ENCODE measurements around the gene RASSF8. TPM values are rescaled to one million over a fixed set of nuclear protein-coding genes. Genes with fewer than 3 reads are reported as not detected.

Gene RASSF8
- total RNA-seq, 1 donor from 2014 or later = 19.0 TPM

DNA sequence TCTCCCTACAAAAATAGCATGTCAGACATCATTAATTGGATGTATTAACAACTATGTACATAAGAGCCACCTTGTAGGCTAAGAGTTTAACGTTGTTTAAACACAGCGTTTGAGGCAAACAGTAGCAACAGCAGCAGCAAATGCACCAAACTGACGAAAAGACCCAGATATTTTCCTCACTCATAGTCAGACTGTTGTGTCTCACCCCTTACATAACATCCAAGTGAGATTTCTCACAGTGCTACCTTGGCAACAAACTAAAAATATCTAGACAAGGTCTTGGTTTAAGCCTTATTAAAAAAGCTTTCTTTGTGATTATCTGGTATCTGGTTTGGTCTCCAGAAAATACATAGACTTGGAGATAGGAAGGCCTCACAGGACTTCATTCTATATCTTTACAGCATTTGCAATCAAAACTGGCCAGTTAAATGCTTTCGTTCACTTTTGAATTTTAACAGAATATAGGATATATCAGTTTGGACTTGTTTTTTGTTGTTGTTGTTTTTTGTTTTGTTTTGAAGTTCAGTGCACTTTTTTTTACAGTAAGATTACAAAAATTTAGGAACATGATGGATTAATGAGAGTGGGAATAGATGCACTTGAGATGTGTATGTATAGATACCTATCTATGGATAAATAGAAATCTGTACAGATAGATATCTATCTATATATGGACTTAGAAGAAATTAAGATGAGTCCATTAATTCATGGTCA is 162.2 kb downstream of the RASSF8 start:
- FAIRE-seq = no peak
- Histone ChIP-seq H3K27me3 (ENCODE audit: control insufficient read depth, insufficient read depth, low read length) (peaks cover 8% of the 10 kb centered on the region), H3K36me3 (ENCODE audit: control insufficient read depth, insufficient read depth, low read length) (no peaks in the 10 kb centered on the region), H3K4me3 (ENCODE audit: low read depth, low read length) (no peak overlapping the region)
- no peak for DNase-seq (ENCODE audit: low read depth)
- TF ChIP-seq, protein P1, sequence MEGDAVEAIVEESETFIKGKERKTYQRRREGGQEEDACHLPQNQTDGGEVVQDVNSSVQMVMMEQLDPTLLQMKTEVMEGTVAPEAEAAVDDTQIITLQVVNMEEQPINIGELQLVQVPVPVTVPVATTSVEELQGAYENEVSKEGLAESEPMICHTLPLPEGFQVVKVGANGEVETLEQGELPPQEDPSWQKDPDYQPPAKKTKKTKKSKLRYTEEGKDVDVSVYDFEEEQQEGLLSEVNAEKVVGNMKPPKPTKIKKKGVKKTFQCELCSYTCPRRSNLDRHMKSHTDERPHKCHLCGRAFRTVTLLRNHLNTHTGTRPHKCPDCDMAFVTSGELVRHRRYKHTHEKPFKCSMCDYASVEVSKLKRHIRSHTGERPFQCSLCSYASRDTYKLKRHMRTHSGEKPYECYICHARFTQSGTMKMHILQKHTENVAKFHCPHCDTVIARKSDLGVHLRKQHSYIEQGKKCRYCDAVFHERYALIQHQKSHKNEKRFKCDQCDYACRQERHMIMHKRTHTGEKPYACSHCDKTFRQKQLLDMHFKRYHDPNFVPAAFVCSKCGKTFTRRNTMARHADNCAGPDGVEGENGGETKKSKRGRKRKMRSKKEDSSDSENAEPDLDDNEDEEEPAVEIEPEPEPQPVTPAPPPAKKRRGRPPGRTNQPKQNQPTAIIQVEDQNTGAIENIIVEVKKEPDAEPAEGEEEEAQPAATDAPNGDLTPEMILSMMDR (IDR thresholded peaks at IDR 0.05; ENCODE audit: insufficient read depth, low read length, severe bottlenecking) = no peak

DNA sequence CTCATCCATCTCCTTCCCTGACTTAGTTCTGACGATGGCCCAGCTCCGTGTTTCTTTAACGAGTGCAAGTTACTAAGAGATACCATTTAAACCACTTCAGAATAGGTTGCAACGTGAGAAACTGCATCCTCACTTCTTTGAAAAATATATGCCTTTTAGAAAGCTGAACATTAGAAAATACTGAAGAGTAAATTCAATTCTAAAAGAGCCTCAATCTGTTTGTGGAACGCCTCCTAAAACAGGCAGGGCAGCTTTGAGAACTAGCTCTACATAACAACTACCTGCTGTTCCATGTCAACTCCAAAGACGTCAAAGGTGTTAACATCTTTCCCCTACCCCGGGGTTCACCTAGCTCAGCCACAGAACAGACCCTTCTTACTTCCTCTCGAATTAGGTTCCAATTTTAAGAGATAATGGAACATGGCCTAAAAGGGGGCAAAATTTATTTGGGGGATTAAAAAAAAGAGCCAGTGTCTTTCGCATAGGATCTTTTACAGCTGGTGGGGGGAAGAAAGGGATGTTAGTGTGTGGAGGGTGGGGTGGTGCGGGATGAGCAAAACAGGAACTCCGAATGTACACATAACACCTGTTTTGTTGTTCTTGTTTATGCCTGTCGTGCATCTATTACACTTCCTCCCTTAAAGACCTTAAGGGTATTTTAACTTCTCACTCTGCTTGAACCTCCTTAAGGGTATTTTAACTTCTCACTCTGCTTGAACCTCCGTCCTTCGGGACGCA is 163.0 kb downstream of the RASSF8 start:
- no peak for DNase-seq (ENCODE audit: low read depth)
- H3K4me3 ChIP-seq (ENCODE audit: low read depth, low read length) = peak overlapping the region; percentile 46
- FAIRE-seq = no peak
- H3K27me3 ChIP-seq (ENCODE audit: control insufficient read depth, insufficient read depth, low read length) = peaks cover 8% of the 10 kb centered on the region
- TF ChIP-seq, protein P1 (IDR thresholded peaks at IDR 0.05; ENCODE audit: insufficient read depth, low read length, severe bottlenecking) = no peak
- no peaks in the 10 kb centered on the region for H3K36me3 ChIP-seq (ENCODE audit: control insufficient read depth, insufficient read depth, low read length)

DNA sequence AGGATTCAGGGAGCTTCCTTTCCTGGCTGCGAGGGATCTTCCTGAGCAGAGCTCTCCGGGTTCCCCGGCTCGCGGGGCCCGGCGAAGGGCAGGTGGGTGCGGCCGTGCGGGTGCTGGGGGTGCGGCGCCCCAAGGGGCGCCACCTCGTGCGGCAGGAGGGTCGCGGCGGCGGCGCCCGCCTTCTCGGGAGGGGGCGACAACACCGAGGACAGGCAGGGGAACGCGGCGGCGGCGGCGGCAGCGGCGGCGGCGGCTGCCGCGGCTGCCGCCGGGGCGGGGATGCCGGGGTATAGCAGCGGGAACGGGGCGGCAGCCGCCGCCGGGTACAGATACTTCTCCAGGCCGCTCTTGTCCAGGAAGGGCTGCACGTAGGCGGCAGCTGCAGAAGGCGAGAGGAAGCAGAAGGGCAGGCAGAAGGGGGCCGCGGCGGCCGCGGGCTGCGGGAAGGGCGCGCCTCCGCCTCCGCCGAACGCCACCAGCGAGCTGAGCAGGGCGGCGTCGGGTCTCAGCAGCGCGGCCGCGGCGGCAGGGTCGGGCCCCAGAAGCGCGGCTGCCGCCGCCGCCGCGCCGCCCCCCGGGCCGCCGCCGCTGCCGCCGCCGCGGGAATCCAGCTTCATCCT is 163.7 kb downstream of the RASSF8 start:
- peaks cover 10% of the 10 kb centered on the region for H3K27me3 ChIP-seq (ENCODE audit: control insufficient read depth, insufficient read depth, low read length)
- FAIRE-seq = no peak
- peak overlapping the region; percentile 46 for H3K4me3 ChIP-seq (ENCODE audit: low read depth, low read length)

DNA sequence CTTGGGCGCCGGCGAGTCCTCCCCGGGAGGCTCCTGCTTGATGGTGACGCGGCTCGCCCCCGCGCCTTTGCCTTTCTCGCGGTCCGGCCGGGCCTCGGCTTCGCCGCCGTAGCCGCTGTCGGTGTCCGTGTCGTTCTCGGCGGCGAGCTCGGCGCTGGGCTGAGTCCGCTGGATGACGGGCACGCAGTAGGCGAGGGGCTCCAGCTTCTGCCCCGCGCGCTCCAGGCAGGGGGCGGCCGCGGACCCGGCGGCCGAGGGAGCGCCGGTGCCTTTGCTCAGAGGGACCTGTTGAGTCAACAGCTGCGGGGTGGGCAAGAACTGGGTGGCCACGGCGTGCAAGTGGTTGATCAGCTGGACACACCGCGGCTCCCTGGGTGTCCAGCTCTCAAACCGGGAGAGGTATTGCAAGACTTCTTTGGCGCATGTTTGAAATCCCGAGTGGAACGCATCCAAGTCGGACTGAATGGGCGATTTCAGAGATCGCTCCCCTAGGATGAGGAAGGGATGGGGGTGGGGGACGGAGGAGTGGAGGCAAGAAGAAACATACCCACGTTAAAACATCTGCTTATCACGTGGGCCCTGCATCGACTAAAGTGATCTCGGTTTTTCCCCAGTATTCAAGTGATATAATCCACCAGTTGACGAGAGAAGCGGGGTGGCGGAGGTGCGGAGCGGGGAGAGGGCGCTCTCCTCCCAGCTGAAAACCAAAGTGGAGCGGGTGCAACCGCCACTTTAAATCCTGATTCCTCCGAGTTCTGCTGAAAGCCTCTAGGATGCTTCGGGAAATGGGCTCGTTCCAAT is 164.4 kb downstream of the RASSF8 start:
- DNase-seq (ENCODE audit: low read depth) = peak; percentile 47
- TF ChIP-seq, protein P1 (IDR thresholded peaks at IDR 0.05; ENCODE audit: insufficient read depth, low read length, severe bottlenecking) = peak; percentile 58
- FAIRE-seq = no peak
- Histone ChIP-seq H3K4me3 (ENCODE audit: low read depth, low read length) (peak overlapping the region; percentile 46), H3K27me3 (ENCODE audit: control insufficient read depth, insufficient read depth, low read length) (peaks cover 14% of the 10 kb centered on the region), H3K36me3 (ENCODE audit: control insufficient read depth, insufficient read depth, low read length) (no peaks in the 10 kb centered on the region)

More for the DNA sequence above, 163.7 kb downstream of the RASSF8 start:
- H3K36me3 ChIP-seq (ENCODE audit: control insufficient read depth, insufficient read depth, low read length) = no peaks in the 10 kb centered on the region
- no peak for DNase-seq (ENCODE audit: low read depth)
- TF ChIP-seq, protein P1 (IDR thresholded peaks at IDR 0.05; ENCODE audit: insufficient read depth, low read length, severe bottlenecking) = no peak

DNA sequence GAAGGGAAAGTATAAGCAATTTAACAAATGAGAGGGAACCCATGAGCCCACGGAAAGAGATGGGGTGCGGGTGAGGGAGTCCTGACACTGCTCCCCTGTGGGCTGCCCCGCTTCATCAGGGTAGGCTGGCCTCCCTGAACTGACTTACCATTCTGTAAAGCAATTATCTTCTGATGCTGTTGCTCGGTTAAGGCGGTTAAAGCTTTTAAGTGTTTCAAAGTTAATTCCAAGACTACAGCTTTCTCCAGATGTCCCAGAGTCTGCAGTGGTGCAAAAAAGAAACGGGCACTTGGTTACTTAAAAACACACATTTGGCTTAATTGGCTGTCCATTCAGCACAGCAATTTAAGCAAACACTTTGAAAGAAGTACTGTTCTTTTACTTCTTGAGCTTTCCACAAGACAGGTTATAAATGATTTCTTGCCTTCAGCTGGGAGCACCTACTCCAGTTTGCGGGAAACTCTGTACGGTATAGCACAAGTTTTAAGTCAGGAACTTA is 165.0 kb downstream of the RASSF8 start:
- H3K27me3 ChIP-seq (ENCODE audit: control insufficient read depth, insufficient read depth, low read length) = peaks cover 14% of the 10 kb centered on the region

More for the DNA sequence above, 165.0 kb downstream of the RASSF8 start:
- Histone ChIP-seq H3K4me3 (ENCODE audit: low read depth, low read length) (peak overlapping the region; percentile 46), H3K36me3 (ENCODE audit: control insufficient read depth, insufficient read depth, low read length) (no peaks in the 10 kb centered on the region)
- no peak for FAIRE-seq
- TF ChIP-seq, protein P1 (IDR thresholded peaks at IDR 0.05; ENCODE audit: insufficient read depth, low read length, severe bottlenecking) = no peak
- DNase-seq (ENCODE audit: low read depth) = no peak

Data from bronchial epithelial cell (primary cell).